Measurements from ENCODE around the gene RASL11B. TPM values are rescaled to one million over a fixed set of nuclear protein-coding genes. Genes with fewer than 3 reads are reported as not detected.

The RASL11B gene
- total RNA-seq, 1 experiment from 2014 or later, result 30.0 TPM

DNA sequence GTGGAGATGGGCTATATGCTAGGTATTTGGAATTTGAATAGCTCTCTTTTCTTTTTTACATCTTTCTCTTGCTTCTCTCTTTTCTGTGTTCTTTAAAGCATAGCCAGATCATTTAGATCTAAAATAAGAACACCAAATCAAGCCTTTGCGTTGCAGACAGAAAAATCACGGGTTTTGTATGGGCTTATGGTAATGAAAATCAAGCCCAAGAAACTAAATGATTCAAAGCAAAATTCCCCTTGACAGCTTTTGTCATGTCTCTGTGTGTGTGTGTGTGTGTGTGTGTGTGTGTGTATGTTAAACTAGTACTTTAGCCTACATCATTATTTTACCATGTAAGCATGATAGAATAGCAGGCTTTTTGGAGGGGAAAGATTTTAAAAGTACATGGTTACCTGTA is 1.8 kb upstream of the RASL11B start:
- Histone ChIP-seq H2BK20ac (ENCODE audit: low read depth, low read length, poor library complexity, severe bottlenecking) (no peak overlapping the region), H3T11ph (ENCODE audit: low read length) (no peak overlapping the region), H3K27ac (ENCODE audit: insufficient read length, low read depth, low read length) (no peak overlapping the region), H3K23me2 (ENCODE audit: insufficient read length, low read depth, low read length, poor library complexity, severe bottlenecking) (peaks cover 13% of the 10 kb centered on the region), H3K9me3 (ENCODE audit: control insufficient read depth, low read depth, low read length) (peaks cover 7% of the 10 kb centered on the region), H3K14ac (ENCODE audit: insufficient read depth, low read length) (no peak overlapping the region), H2AFZ (ENCODE audit: low read length) (no peak overlapping the region), H3K4me2 (ENCODE audit: insufficient read depth, insufficient read length, low read length) (peak overlapping the region; percentile 94), H2BK5ac (ENCODE audit: insufficient read length, low read length) (no peak overlapping the region), H3K79me2 (ENCODE audit: insufficient read depth, low read length) (peaks cover 8% of the 10 kb centered on the region; the same call in 1 of the 2 replicates), H2AK5ac (ENCODE audit: insufficient read length, low read length) (no peak overlapping the region), H4K5ac (ENCODE audit: insufficient read length, low read depth, low read length) (no peak overlapping the region), H3K4ac (ENCODE audit: low read depth, low read length) (no peak overlapping the region), H3K9ac (ENCODE audit: extremely low read depth, insufficient read length, low read length) (no peak overlapping the region), H2BK120ac (ENCODE audit: low read depth, low read length, poor library complexity, severe bottlenecking) (no peak overlapping the region), H4K91ac (ENCODE audit: insufficient read length, low read depth, low read length) (no peak overlapping the region), H4K20me1 (ENCODE audit: control insufficient read depth, insufficient read depth, insufficient read length) (no peaks in the 10 kb centered on the region), H3K79me1 (ENCODE audit: insufficient read depth, low read depth, low read length, poor library complexity, severe bottlenecking) (no peaks in the 10 kb centered on the region), H3K27me3 (ENCODE audit: insufficient read depth, low read length) (no peaks in the 10 kb centered on the region), H3K56ac (ENCODE audit: insufficient read length, low read depth, low read length) (no peak overlapping the region), H3K4me1 (ENCODE audit: insufficient read depth, low read length) (peaks cover 7% of the 10 kb centered on the region), H3K23ac (ENCODE audit: insufficient read length, low read depth, low read length) (no peak overlapping the region), H2BK15ac (ENCODE audit: low read depth, low read length) (no peak overlapping the region), H4K8ac (replicated peaks; ENCODE audit: insufficient read length, low read depth, low read length) (no peak overlapping the region), H2BK12ac (ENCODE audit: insufficient read length, low read depth, low read length) (no peak overlapping the region), H3K18ac (ENCODE audit: insufficient read length, low read depth, low read length) (no peak overlapping the region)
- Mint-ChIP-seq H3K9me3 (peaks cover 13 to 30% of the 10 kb centered on the region in 2 experiments; a peak in 4 of 5 replicates), H3K4me1 (peaks cover 51 to 52% of the 10 kb centered on the region in 2 experiments), H3K27me3 (ENCODE audit: low read depth) (peaks cover 5% of the 10 kb centered on the region), H3K27ac (no peak overlapping the region), H3K36me3 (ENCODE audit: insufficient read depth in 1 of 3, low read depth in 3 of 3) (peaks cover 33 to 57% (median 46%) of the 10 kb centered on the region in 3 experiments), H3K4me3 (no peak overlapping the region; a peak in 2 of 5 replicates)
- TF ChIP-seq, protein P1, sequence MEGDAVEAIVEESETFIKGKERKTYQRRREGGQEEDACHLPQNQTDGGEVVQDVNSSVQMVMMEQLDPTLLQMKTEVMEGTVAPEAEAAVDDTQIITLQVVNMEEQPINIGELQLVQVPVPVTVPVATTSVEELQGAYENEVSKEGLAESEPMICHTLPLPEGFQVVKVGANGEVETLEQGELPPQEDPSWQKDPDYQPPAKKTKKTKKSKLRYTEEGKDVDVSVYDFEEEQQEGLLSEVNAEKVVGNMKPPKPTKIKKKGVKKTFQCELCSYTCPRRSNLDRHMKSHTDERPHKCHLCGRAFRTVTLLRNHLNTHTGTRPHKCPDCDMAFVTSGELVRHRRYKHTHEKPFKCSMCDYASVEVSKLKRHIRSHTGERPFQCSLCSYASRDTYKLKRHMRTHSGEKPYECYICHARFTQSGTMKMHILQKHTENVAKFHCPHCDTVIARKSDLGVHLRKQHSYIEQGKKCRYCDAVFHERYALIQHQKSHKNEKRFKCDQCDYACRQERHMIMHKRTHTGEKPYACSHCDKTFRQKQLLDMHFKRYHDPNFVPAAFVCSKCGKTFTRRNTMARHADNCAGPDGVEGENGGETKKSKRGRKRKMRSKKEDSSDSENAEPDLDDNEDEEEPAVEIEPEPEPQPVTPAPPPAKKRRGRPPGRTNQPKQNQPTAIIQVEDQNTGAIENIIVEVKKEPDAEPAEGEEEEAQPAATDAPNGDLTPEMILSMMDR (conservative IDR thresholded peaks at IDR 0.05), result no peak
- no CpG with 5 or more reads among the region's 2 CpGs for WGBS (ENCODE audit: extremely low coverage, insufficient read length, low lambda C conversion rate)
- DNase-seq, result no peak

Data from H9 (cell line).